Caco-2 (cell line): ENCODE data around the gene REPS1. TPM values are rescaled to one million over a fixed set of nuclear protein-coding genes. Genes with fewer than 3 reads are reported as not detected.
"Not testable (repeated sequence)": the region's sequence is repeated elsewhere in the genome, so short reads cannot be mapped to it uniquely, and the experiment has no call there.

Source experiments
- BruUV-seq: library from RNA; stranded (reverse); fragments of 400-500 nt; replicated peaks from 2 replicates; lab custom pipeline; 2021; lab: Mats Ljungman, UMichigan
- CTCF ChIA-PET: fragments of 300-600 bp; sonication (Branson Sonifier 250); formaldehyde crosslinking; loops from one replicate; lab custom pipeline; 2022; ENCODE audit warnings: antibody characterized with exemption; lab: Charles Lee
- POLR2A ChIA-PET: fragments of 300-600 bp; sonication (Branson Sonifier 250); formaldehyde crosslinking; loops from one replicate; lab custom pipeline; 2022; ENCODE audit warnings: antibody characterized with exemption; lab: Charles Lee
- DNase-seq, 2 experiments: peaks; one replicate each; pipeline versions ENCODE4 v3.0.0 to v3.0.0-alpha.2; 2020 to 2022
- H3K27me3 ChIP-seq: replicated peaks from 2 replicates; pipeline ENCODE4 v1.6.0; 2011; ENCODE audit warnings: low read length; ENCODE audit not compliant: control insufficient read depth, insufficient read depth
- H3K36me3 ChIP-seq: 2 replicates; pipeline ENCODE4 v1.5.1; 2011; ENCODE audit warnings: low read length; ENCODE audit not compliant: control insufficient read depth, insufficient read depth
- H3K4me1 ChIP-seq: fragments of 250-450 bp; sonication (Bioruptor Pico); 2 replicates; pipeline ENCODE4 v1.5.1; 2020; ENCODE audit warnings: mild to moderate bottlenecking
- H3K4me3 ChIP-seq: 2 replicates; pipeline ENCODE4 v1.5.1; 2011; ENCODE audit warnings: low read depth, mild to moderate bottlenecking, control low read depth, low read length
- H3K9me3 ChIP-seq: fragments of 250-450 bp; sonication (Bioruptor Pico); 2 replicates; pipeline ENCODE4 v1.5.1; 2020; ENCODE audit warnings: mild to moderate bottlenecking, moderate library complexity
- H3K27ac Mint-ChIP-seq: one replicate; pipeline ENCODE4 v1.8.0; 2022; ENCODE audit warnings: mixed read lengths; ENCODE audit not compliant: unreplicated experiment
- H3K27me3 Mint-ChIP-seq: one replicate; pipeline ENCODE4 v1.8.0; 2022; ENCODE audit warnings: mixed read lengths; ENCODE audit not compliant: insufficient read depth, unreplicated experiment
- H3K36me3 Mint-ChIP-seq: one replicate; pipeline ENCODE4 v1.8.0; 2022; ENCODE audit warnings: mild to moderate bottlenecking, mixed read lengths; ENCODE audit not compliant: insufficient read depth, unreplicated experiment
- H3K4me1 Mint-ChIP-seq: one replicate; pipeline ENCODE4 v1.8.0; 2022; ENCODE audit warnings: low read depth, mixed read lengths; ENCODE audit not compliant: unreplicated experiment
- H3K4me3 Mint-ChIP-seq: one replicate; pipeline ENCODE4 v1.8.0; 2022; ENCODE audit warnings: mild to moderate bottlenecking, moderate library complexity, mixed read lengths; ENCODE audit not compliant: unreplicated experiment
- H3K9me3 Mint-ChIP-seq: one replicate; pipeline ENCODE4 v1.8.0; 2022; ENCODE audit warnings: mixed read lengths; ENCODE audit not compliant: unreplicated experiment
- intact Hi-C: fragments of 100-400 bp; cut with micrococcal nuclease; formaldehyde crosslinking; loops from one replicate; pipeline ENCODE4 v1.10.0; 2022; ENCODE audit not compliant: unreplicated experiment
- total RNA-seq: library from RNA; stranded (reverse); gene quantifications from 2 replicates; pipeline ENCODE4 v1.2.3, GENCODE V29; 2022
- TF ChIP-seq, protein P1 (sequence below), 2 experiments: fragments of 200-600 bp in 1 of 2; IDR thresholded peaks; 1 replicate in 1 of 2; 2 replicates in 1 of 2; pipeline versions ENCODE4 v1.5.1 to v1.8.0; 2011 to 2022; ENCODE audit warnings: antibody characterized with exemption in 1 of 2, control low read depth in 1 of 2, inconsistent platforms in 1 of 2, low read depth in 1 of 2, low read length in 1 of 2, mild to moderate bottlenecking in 1 of 2, moderate library complexity in 1 of 2; ENCODE audit not compliant: insufficient read depth in 1 of 2, severe bottlenecking in 1 of 2, unreplicated experiment in 1 of 2

The REPS1 gene
- total RNA-seq, 1 experiment from 2014 or later, result 74.1 TPM

DNA sequence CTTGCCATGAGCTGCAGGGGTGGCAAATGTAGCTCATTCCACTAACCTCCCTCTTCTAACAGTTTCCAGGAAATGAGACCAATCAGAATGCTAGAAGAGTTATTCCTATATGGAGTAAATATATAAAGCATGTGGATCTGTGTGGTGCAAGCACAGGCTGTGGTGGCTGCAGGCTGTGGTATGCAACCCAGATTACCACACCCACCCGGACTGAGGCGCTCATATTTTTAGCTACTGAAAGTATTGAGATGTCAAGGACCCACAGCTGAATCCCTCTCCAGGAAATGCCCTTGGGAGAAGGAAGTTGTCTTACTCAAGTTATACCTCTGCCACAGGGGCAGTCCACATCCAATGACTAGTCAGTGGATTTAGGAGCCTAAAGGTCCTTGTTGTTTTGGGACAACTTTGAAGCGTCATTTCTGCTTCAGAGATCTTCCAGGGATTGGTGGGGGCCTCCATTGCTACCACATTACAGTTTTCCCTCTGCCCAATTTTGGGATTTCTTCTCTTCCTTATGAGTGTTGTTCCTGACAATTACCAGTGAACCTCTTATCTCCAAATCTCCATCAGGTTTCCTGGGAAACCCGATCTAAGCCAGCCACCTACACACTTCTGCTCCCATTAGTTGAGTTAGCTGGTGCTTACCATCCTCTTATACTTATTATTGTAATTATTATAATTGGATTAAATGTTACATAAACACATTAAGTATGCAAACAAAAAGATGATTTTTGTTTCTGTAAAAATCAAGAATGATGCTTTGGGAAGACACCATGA is 12.1 kb upstream of the REPS1 start:
- Mint-ChIP-seq H3K27me3 (no peaks in the 10 kb centered on the region), H3K36me3 (no peaks in the 10 kb centered on the region), H3K27ac (no peak overlapping the region), H3K4me1 (peaks cover 7% of the 10 kb centered on the region), H3K4me3 (no peak overlapping the region), H3K9me3 (no peaks in the 10 kb centered on the region)
- POLR2A ChIA-PET, result no interaction called here
- Histone ChIP-seq H3K36me3 (no peaks in the 10 kb centered on the region), H3K9me3 (no peaks in the 10 kb centered on the region), H3K4me3 (no peak overlapping the region), H3K4me1 (peaks cover 8% of the 10 kb centered on the region), H3K27me3 (no peaks in the 10 kb centered on the region)
- TF ChIP-seq, protein P1, sequence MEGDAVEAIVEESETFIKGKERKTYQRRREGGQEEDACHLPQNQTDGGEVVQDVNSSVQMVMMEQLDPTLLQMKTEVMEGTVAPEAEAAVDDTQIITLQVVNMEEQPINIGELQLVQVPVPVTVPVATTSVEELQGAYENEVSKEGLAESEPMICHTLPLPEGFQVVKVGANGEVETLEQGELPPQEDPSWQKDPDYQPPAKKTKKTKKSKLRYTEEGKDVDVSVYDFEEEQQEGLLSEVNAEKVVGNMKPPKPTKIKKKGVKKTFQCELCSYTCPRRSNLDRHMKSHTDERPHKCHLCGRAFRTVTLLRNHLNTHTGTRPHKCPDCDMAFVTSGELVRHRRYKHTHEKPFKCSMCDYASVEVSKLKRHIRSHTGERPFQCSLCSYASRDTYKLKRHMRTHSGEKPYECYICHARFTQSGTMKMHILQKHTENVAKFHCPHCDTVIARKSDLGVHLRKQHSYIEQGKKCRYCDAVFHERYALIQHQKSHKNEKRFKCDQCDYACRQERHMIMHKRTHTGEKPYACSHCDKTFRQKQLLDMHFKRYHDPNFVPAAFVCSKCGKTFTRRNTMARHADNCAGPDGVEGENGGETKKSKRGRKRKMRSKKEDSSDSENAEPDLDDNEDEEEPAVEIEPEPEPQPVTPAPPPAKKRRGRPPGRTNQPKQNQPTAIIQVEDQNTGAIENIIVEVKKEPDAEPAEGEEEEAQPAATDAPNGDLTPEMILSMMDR (IDR thresholded peaks at IDR 0.05; ENCODE audit: insufficient read depth in 1 of 2, low read depth in 1 of 2, low read length in 1 of 2, severe bottlenecking in 1 of 2, unreplicated experiment in 1 of 2), result no peak
- intact Hi-C loops, result no loop called here
- no TSS peak for BruUV-seq
- no peak for DNase-seq
- CTCF ChIA-PET, result no interaction called here

DNA sequence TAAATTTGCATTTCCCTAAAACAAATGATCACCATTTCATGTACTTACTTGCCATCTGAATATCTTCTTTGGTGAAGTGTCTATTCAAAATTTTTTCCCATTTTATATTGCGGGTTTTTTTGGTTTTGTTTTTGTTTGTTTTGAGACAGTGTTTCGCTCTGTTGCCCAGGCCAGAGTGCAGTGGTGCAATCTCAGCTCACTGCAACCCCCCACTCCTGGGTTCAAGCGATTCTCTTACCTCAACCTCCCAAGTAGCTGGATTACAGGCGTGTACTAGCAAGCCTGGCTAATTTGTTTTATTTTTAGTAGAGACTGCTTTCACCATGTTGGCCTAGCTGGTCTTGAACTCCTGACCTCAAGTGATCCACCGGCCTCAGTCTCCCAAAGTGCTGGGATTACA is 9.1 kb upstream of the REPS1 start:
- DNase-seq, result no peak
- peaks cover 5% of the 10 kb centered on the region for H3K36me3 Mint-ChIP-seq
- no peak overlapping the region for H3K4me3 ChIP-seq
- no peaks in the 10 kb centered on the region for H3K36me3 ChIP-seq
- no peak overlapping the region for H3K27ac Mint-ChIP-seq
- H3K27me3 Mint-ChIP-seq, result no peaks in the 10 kb centered on the region
- no peak overlapping the region for H3K4me3 Mint-ChIP-seq
- H3K9me3 ChIP-seq, result no peaks in the 10 kb centered on the region
- peaks cover 18% of the 10 kb centered on the region for H3K4me1 Mint-ChIP-seq
- TF ChIP-seq, protein P1 (IDR thresholded peaks at IDR 0.05; ENCODE audit: insufficient read depth in 1 of 2, low read depth in 1 of 2, low read length in 1 of 2, severe bottlenecking in 1 of 2, unreplicated experiment in 1 of 2), result no peak
- ChIA-PET POLR2A (no interaction called here), CTCF (no interaction called here)
- no peaks in the 10 kb centered on the region for H3K27me3 ChIP-seq
- peaks cover 32% of the 10 kb centered on the region for H3K4me1 ChIP-seq
- H3K9me3 Mint-ChIP-seq, result no peaks in the 10 kb centered on the region
- no TSS peak for BruUV-seq
- intact Hi-C loops, result no loop called here

DNA sequence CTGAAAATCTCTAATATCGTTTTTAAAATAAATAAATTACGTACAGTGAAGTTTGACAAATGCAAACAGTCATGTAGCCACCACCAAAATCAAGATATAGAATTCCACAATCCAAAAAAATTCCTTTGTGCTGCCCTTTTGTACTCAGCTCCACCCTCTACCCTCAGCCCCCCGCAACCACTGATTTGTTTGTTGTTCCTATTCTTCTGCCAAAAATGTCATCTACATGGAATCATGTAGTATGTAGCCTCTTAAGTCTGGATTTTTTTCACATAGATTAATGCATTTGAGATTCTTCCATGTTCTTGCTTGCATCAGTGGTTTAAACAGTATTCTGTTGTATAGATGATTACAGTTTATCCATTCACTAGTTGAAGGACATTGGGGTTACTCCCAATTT is 8.5 kb upstream of the REPS1 start:
- DNase-seq, result no peak
- Histone ChIP-seq H3K36me3 (no peaks in the 10 kb centered on the region), H3K4me1 (peaks cover 32% of the 10 kb centered on the region), H3K4me3 (no peak overlapping the region), H3K9me3 (no peaks in the 10 kb centered on the region), H3K27me3 (no peaks in the 10 kb centered on the region)
- ChIA-PET CTCF (no interaction called here), POLR2A (no interaction called here)
- intact Hi-C loops, result no loop called here
- Mint-ChIP-seq H3K9me3 (no peaks in the 10 kb centered on the region), H3K4me3 (no peak overlapping the region), H3K27me3 (no peaks in the 10 kb centered on the region), H3K36me3 (peaks cover 5% of the 10 kb centered on the region), H3K27ac (no peak overlapping the region), H3K4me1 (peaks cover 21% of the 10 kb centered on the region)
- TF ChIP-seq, protein P1 (IDR thresholded peaks at IDR 0.05; ENCODE audit: insufficient read depth in 1 of 2, low read depth in 1 of 2, low read length in 1 of 2, severe bottlenecking in 1 of 2, unreplicated experiment in 1 of 2), result no peak
- BruUV-seq, result no TSS peak

DNA sequence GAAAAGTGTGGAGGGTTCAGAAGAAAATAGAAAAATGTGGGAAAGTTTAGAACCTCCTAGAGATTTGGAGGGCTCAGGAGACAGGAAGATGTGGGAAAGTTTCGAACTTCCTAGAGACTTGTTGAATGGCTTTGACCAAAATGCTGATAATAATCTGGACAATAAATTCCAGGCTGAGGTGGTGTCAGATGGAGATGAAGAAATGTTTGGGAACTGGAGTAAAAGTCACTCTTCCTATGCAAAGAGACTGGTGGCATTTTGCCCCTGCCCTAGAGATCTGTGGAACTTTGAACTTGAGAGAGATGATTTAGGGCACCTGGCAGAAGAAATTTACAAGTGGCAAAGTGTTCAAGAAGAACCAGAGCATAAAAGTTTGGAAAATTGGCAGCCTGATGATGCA is 5.4 kb upstream of the REPS1 start:
- intact Hi-C loops, H3K9me3 ChIP-seq, POLR2A ChIA-PET, H3K9me3 Mint-ChIP-seq, BruUV-seq, H3K27me3 ChIP-seq, H3K27ac Mint-ChIP-seq, H3K4me3 ChIP-seq, H3K36me3 ChIP-seq, CTCF ChIA-PET, H3K36me3 Mint-ChIP-seq, H3K27me3 Mint-ChIP-seq, DNase-seq: not testable (repeated sequence)
- H3K4me1 ChIP-seq, result peaks cover 39% of the 10 kb centered on the region
- H3K4me3 Mint-ChIP-seq, result peak overlapping the region; percentile 29
- peaks cover 28% of the 10 kb centered on the region for H3K4me1 Mint-ChIP-seq

DNA sequence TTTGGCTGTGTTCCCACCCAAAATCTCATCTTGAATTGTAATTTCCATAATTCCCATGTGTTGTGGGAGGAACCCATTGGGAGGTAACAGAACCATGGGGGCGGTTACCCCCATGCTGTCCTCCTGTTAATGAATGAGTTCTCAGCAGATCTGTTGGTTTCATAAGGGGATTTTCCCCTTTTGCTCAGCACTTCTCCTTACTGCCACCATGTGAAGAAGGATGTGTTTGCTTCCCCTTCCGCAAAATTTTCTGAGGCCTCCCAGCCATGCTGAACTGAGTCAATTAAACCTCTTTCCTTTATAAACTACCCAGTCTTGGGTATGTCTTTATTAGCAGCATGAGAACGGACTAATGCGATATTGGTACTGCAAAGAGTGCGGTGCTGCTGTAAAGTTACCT is 4.9 kb upstream of the REPS1 start:
- H3K36me3 ChIP-seq, H3K4me3 ChIP-seq, CTCF ChIA-PET, DNase-seq, H3K36me3 Mint-ChIP-seq, intact Hi-C loops, POLR2A ChIA-PET, H3K27me3 ChIP-seq, BruUV-seq, H3K27me3 Mint-ChIP-seq, H3K27ac Mint-ChIP-seq, H3K9me3 ChIP-seq, H3K9me3 Mint-ChIP-seq: not testable (repeated sequence)
- Mint-ChIP-seq H3K4me3 (peak overlapping the region; percentile 29), H3K4me1 (peaks cover 28% of the 10 kb centered on the region)
- peaks cover 39% of the 10 kb centered on the region for H3K4me1 ChIP-seq
